ENCODE measurements around the gene HIGD1C.

The HIGD1C gene

GRCh38 chr12:50936821-50937530, 15.4 kb upstream of the HIGD1C start:
- Histone ChIP-seq H3K27ac (ENCODE audit: low read depth, low read length, poor library complexity, severe bottlenecking) (no peak overlapping the region), H3F3A (ENCODE audit: insufficient read depth, low read length) (no peaks in the 10 kb centered on the region), H3K9me3 (ENCODE audit: low read length) (peaks cover 15% of the 10 kb centered on the region), H3K9me2 (ENCODE audit: low read depth, low read length) (no peaks in the 10 kb centered on the region), H3K9ac (ENCODE audit: low read length) (no peak overlapping the region), H3K27me3 (ENCODE audit: insufficient read depth, low read length) (no peaks in the 10 kb centered on the region), H4K20me1 (ENCODE audit: insufficient read depth, low read length) (no peaks in the 10 kb centered on the region), H3K4me3 (ENCODE audit: low read depth, low read length, poor library complexity, severe bottlenecking) (no peak overlapping the region), H3K79me2 (ENCODE audit: insufficient read depth, low read length) (no peaks in the 10 kb centered on the region), H3K4me2 (ENCODE audit: low read length) (no peak overlapping the region), H3K4me1 (ENCODE audit: insufficient read depth, low read length, severe bottlenecking) (peaks cover 13% of the 10 kb centered on the region), H3K36me3 (ENCODE audit: insufficient read depth, low read length) (peaks cover 31% of the 10 kb centered on the region), H2AFZ (ENCODE audit: low read length) (no peak overlapping the region)
- TF ChIP-seq EZH2 (IDR thresholded peaks at IDR 0.05; ENCODE audit: borderline replicate concordance, low read length) (no peak), CTCF (IDR thresholded peaks at IDR 0.05; ENCODE audit: low read length) (no peak)

GRCh38 chr12:50937653-50938052, 14.7 kb upstream of the HIGD1C start:
- H3K4me2 ChIP-seq (ENCODE audit: low read length) = no peak overlapping the region
- H3K79me2 ChIP-seq (ENCODE audit: insufficient read depth, low read length) = no peaks in the 10 kb centered on the region
- H3K27me3 ChIP-seq (ENCODE audit: insufficient read depth, low read length) = no peaks in the 10 kb centered on the region
- no peaks in the 10 kb centered on the region for H3F3A ChIP-seq (ENCODE audit: insufficient read depth, low read length)
- no peaks in the 10 kb centered on the region for H4K20me1 ChIP-seq (ENCODE audit: insufficient read depth, low read length)
- H3K36me3 ChIP-seq (ENCODE audit: insufficient read depth, low read length) = peaks cover 25% of the 10 kb centered on the region
- no peak overlapping the region for H2AFZ ChIP-seq (ENCODE audit: low read length)
- H3K9me2 ChIP-seq (ENCODE audit: low read depth, low read length) = no peaks in the 10 kb centered on the region
- peaks cover 15% of the 10 kb centered on the region for H3K9me3 ChIP-seq (ENCODE audit: low read length)
- H3K9ac ChIP-seq (ENCODE audit: low read length) = no peak overlapping the region
- H3K4me1 ChIP-seq (ENCODE audit: insufficient read depth, low read length, severe bottlenecking) = peaks cover 10% of the 10 kb centered on the region
- no peak for TF ChIP-seq EZH2 (IDR thresholded peaks at IDR 0.05; ENCODE audit: borderline replicate concordance, low read length)
- no peak for TF ChIP-seq CTCF (IDR thresholded peaks at IDR 0.05; ENCODE audit: low read length)
- H3K4me3 ChIP-seq (ENCODE audit: low read depth, low read length, poor library complexity, severe bottlenecking) = no peak overlapping the region
- no peak overlapping the region for H3K27ac ChIP-seq (ENCODE audit: low read depth, low read length, poor library complexity, severe bottlenecking)

- TF ChIP-seq EZH2 (IDR thresholded peaks at IDR 0.05; ENCODE audit: borderline replicate concordance, low read length) (no peak), CTCF (IDR thresholded peaks at IDR 0.05; ENCODE audit: low read length) (no peak)
- Histone ChIP-seq H3K27me3 (ENCODE audit: insufficient read depth, low read length) (no peaks in the 10 kb centered on the region), H4K20me1 (ENCODE audit: insufficient read depth, low read length) (no peaks in the 10 kb centered on the region), H3F3A (ENCODE audit: insufficient read depth, low read length) (no peaks in the 10 kb centered on the region), H3K9me2 (ENCODE audit: low read depth, low read length) (no peaks in the 10 kb centered on the region), H3K9ac (ENCODE audit: low read length) (no peak overlapping the region), H2AFZ (ENCODE audit: low read length) (no peak overlapping the region), H3K27ac (ENCODE audit: low read depth, low read length, poor library complexity, severe bottlenecking) (no peak overlapping the region), H3K4me1 (ENCODE audit: insufficient read depth, low read length, severe bottlenecking) (no peaks in the 10 kb centered on the region), H3K4me2 (ENCODE audit: low read length) (no peak overlapping the region), H3K9me3 (ENCODE audit: low read length) (no peaks in the 10 kb centered on the region), H3K36me3 (ENCODE audit: insufficient read depth, low read length) (no peaks in the 10 kb centered on the region), H3K79me2 (ENCODE audit: insufficient read depth, low read length) (no peaks in the 10 kb centered on the region), H3K4me3 (ENCODE audit: low read depth, low read length, poor library complexity, severe bottlenecking) (no peak overlapping the region)
Measured at GRCh38 chr12:50947933-50948626, 4.3 kb upstream of the HIGD1C start.
